OCI-LY7 (cell line): ENCODE data around the gene ARID5B. TPM values are rescaled to one million over a fixed set of nuclear protein-coding genes. Genes with fewer than 3 reads are reported as not detected.
A peak's percentile ranks its signal among the peaks of the same experiment; 100 is the strongest.

Experiments
- BruUV-seq: library from RNA; stranded (reverse); fragments of 400-500 nt; replicated peaks from 2 replicates; lab custom pipeline; 2021; lab: Mats Ljungman, UMichigan
- CTCF ChIA-PET: fragments of 300-600 bp; sonication (Branson Sonifier 250); formaldehyde crosslinking; loops from one replicate; lab custom pipeline; 2022; ENCODE audit warnings: antibody characterized with exemption; ENCODE audit not compliant: unreplicated experiment; lab: Charles Lee
- POLR2A ChIA-PET: fragments of 300-600 bp; sonication (Branson Sonifier 250); formaldehyde crosslinking; loops from one replicate; lab custom pipeline; 2022; ENCODE audit warnings: antibody characterized with exemption; lab: Charles Lee
- DNase-seq: peaks from one replicate; pipeline ENCODE4 v3.0.0-alpha.2; 2015; ENCODE audit warnings: low spot score
- H2AFZ ChIP-seq: fragments of 200-600 bp; sonication (generic), shearing (Covaris generic); 2 replicates; pipeline ENCODE4 v1.6.1; 2014; ENCODE audit warnings: mild to moderate bottlenecking, antibody characterized with exemption, low read length, moderate library complexity
- H3K27ac ChIP-seq: fragments of 200-600 bp; sonication (generic); 2 replicates; pipeline ENCODE4 v1.5.1; 2014; ENCODE audit warnings: mixed run types, low read depth, mild to moderate bottlenecking, moderate library complexity, low read length, inconsistent platforms; ENCODE audit not compliant: poor library complexity, severe bottlenecking
- H3K36me3 ChIP-seq: fragments of 200-600 bp; sonication (generic); 2 replicates; pipeline ENCODE4 v1.6.1; 2014; ENCODE audit warnings: mild to moderate bottlenecking, antibody characterized with exemption, low read length, moderate library complexity, mixed read lengths; ENCODE audit not compliant: insufficient read depth
- H3K4me1 ChIP-seq: fragments of 200-600 bp; sonication (generic); 2 replicates; pipeline ENCODE4 v1.5.1; 2014; ENCODE audit warnings: mild to moderate bottlenecking, low read length; ENCODE audit not compliant: insufficient read depth, poor library complexity, severe bottlenecking
- H3K4me2 ChIP-seq: fragments of 200-600 bp; sonication (generic); 2 replicates; pipeline ENCODE4 v1.6.1; 2014; ENCODE audit warnings: mild to moderate bottlenecking, low read length
- H3K4me3 ChIP-seq: fragments of 200-600 bp; sonication (generic); 2 replicates; pipeline ENCODE4 v1.5.1; 2014; ENCODE audit warnings: mild to moderate bottlenecking, low read depth, low read length; ENCODE audit not compliant: poor library complexity, severe bottlenecking
- H3K79me2 ChIP-seq: fragments of 200-600 bp; sonication (generic); 2 replicates; pipeline ENCODE4 v1.6.1; 2016; ENCODE audit warnings: low read depth, mild to moderate bottlenecking, low read length, moderate library complexity, mixed read lengths; ENCODE audit not compliant: insufficient read depth
- H3K9me2 ChIP-seq: fragments of 200-600 bp; sonication (generic); 2 replicates; pipeline ENCODE4 v1.6.1; 2016; ENCODE audit warnings: mild to moderate bottlenecking, low read length, mixed read lengths; ENCODE audit not compliant: insufficient read depth
- H3K9me3 ChIP-seq: fragments of 200-600 bp; sonication (generic); 2 replicates; pipeline ENCODE4 v1.6.1; 2014; ENCODE audit warnings: mild to moderate bottlenecking, mixed run types, low read length, mixed read lengths
- H4K20me1 ChIP-seq: fragments of 200-600 bp; sonication (generic); 2 replicates; pipeline ENCODE4 v1.6.1; 2014; ENCODE audit warnings: mild to moderate bottlenecking, antibody characterized with exemption, low read length, moderate library complexity, mixed read lengths; ENCODE audit not compliant: insufficient read depth
- CTCF ChIP-seq: fragments of 200-600 bp; sonication (generic); conservative IDR thresholded peaks from 2 replicates; pipeline ENCODE4 v1.5.1; 2014; ENCODE audit warnings: mild to moderate bottlenecking, antibody characterized with exemption, low read length, moderate library complexity, mixed read lengths
- EZH2phosphoT487 ChIP-seq: fragments of 200-600 bp; sonication (generic); IDR thresholded peaks from 2 replicates; pipeline ENCODE4 v1.6.1; 2018; ENCODE audit warnings: low read depth, borderline replicate concordance, mild to moderate bottlenecking, mixed run types, antibody characterized with exemption, low read length, moderate library complexity, mixed read lengths
- intact Hi-C: fragments of 100-400 bp; cut with micrococcal nuclease; formaldehyde crosslinking; loops from one replicate; pipeline ENCODE4 v1.10.0; 2022; ENCODE audit not compliant: unreplicated experiment
- total RNA-seq, 2 experiments: library from RNA; depleted of rRNA in 1 of 2; stranded (reverse); fragments of >200 nt in 1 of 2; shearing (Covaris generic) in 1 of 2; gene quantifications; 2 replicates each; pipeline ENCODE4 v1.2.3, GENCODE V29; 2014 to 2022

The ARID5B gene
- total RNA-seq, 2 experiments from 2014 or later, result 38.0 to 56.7 TPM

- no peak overlapping the region; the same call in 1 of the 2 replicates for H2AFZ ChIP-seq
- no peak for TF ChIP-seq CTCF
- TF ChIP-seq EZH2phosphoT487, result no peak
- H3K4me1 ChIP-seq, result peaks cover 96% of the 10 kb centered on the region
- BruUV-seq, result no TSS peak
- H3K36me3 ChIP-seq, result peaks cover 22% of the 10 kb centered on the region
- no peaks in the 10 kb centered on the region for H4K20me1 ChIP-seq
- no peaks in the 10 kb centered on the region for H3K9me2 ChIP-seq
- H3K9me3 ChIP-seq, result 0 out of 2 replicates have a peak, but pooled peaks cover 2% of the 10 kb centered on the region
- ChIA-PET POLR2A (interaction anchor here (0.7 to 12.9 kb wide), 18 partner anchors 9 to 90 kb away, joined by 3 to 222 read pairs (median 5); partner anchors contain the start of gene ARID5B), CTCF (interaction anchor here (0.8 kb wide), 1 partner anchor 13 kb away, joined by 3 read pairs; no protein-coding TSS in a partner anchor)
- intact Hi-C loops, result no loop called here
- DNase-seq, result no peak
- H3K4me3 ChIP-seq, result peak overlapping the region; percentile 23
- peak overlapping the region; percentile 99 for H3K27ac ChIP-seq
- H3K4me2 ChIP-seq, result peak overlapping the region; percentile 81
- H3K79me2 ChIP-seq, result peaks cover 56% of the 10 kb centered on the region; the same call in 1 of the 2 replicates
Measured at GRCh38 chr10:61986382-61986781, 84.9 kb downstream of the ARID5B start.

GRCh38 chr10:61986788-61987492 is 85.4 kb downstream of the ARID5B start:
- ChIA-PET POLR2A (interaction anchor here (0.8 to 12.9 kb wide), 18 partner anchors 8 to 90 kb away, joined by 3 to 222 read pairs (median 6); partner anchors contain the start of gene ARID5B), CTCF (interaction anchor here (0.5 to 1.7 kb wide), 2 partner anchors 23 to 498 kb away, joined by 3 to 7 read pairs; no protein-coding TSS in a partner anchor)
- Histone ChIP-seq H3K79me2 (peaks cover 60% of the 10 kb centered on the region; the same call in 1 of the 2 replicates), H3K36me3 (peaks cover 28% of the 10 kb centered on the region), H2AFZ (peak overlapping the region; percentile 0; the same call in 1 of the 2 replicates), H3K4me3 (peak overlapping the region; percentile 55), H3K4me1 (peaks cover 96% of the 10 kb centered on the region), H3K4me2 (peak overlapping the region; percentile 81), H3K9me2 (no peaks in the 10 kb centered on the region), H3K27ac (peak overlapping the region; percentile 99), H4K20me1 (no peaks in the 10 kb centered on the region), H3K9me3 (0 out of 2 replicates have a peak, but pooled peaks cover 4% of the 10 kb centered on the region)
- intact Hi-C loops, result no loop called here
- BruUV-seq, result no TSS peak
- TF ChIP-seq CTCF (no peak), EZH2phosphoT487 (no peak)
- peak; percentile 51 for DNase-seq
